K562 (cell line): Measurements from ENCODE around the gene SLC7A5. TPM values are rescaled to one million over a fixed set of nuclear protein-coding genes. Genes with fewer than 3 reads are reported as not detected.
A peak's percentile ranks its signal among the peaks of the same experiment; 100 is the strongest.
"Not testable (repeated sequence)": the region's sequence is repeated elsewhere in the genome, so short reads cannot be mapped to it uniquely, and the experiment has no call there.

Experiments
- CTBP1 ChIP-seq: fragments of 450-650 bp; IDR thresholded peaks from 2 replicates; pipeline ENCODE4 v1.6.1; 2016; ENCODE audit warnings: borderline replicate concordance
- ELF1 ChIP-seq: fragments of 200-800 bp; sonication (Bioruptor generic); IDR thresholded peaks from 2 replicates; pipeline ENCODE4 v1.6.1; 2016; ENCODE audit warnings: missing genetic modification characterization, missing compliant biosample characterization
- KLF16 ChIP-seq: IDR thresholded peaks from 2 replicates; pipeline ENCODE4 v1.6.1; 2016; ENCODE audit warnings: antibody characterized with exemption
- RAD21 ChIP-seq, 2 experiments: fragments of 250-450 bp in 1 of 2; fragments of 450-650 bp in 1 of 2; sonication (Bioruptor Pico) in 1 of 2; formaldehyde crosslinking in 1 of 2; IDR thresholded peaks in 1 of 2; conservative IDR thresholded peaks in 1 of 2; 2 replicates each; pipeline versions ENCODE4 v1.4.0 to v1.8.0; 2020 to 2022; ENCODE audit warnings: mild to moderate bottlenecking in 2 of 2, moderate library complexity in 1 of 2
- RB1 ChIP-seq: fragments of 450-650 bp; IDR thresholded peaks from 2 replicates; pipeline ENCODE4 v1.6.1; 2017; ENCODE audit warnings: low read depth, mild to moderate bottlenecking
- RCOR1 ChIP-seq, 2 experiments: IDR thresholded peaks; 2 replicates each; pipeline ENCODE4 v1.6.1; 2012; ENCODE audit warnings: low read depth in 2 of 2, low read length in 2 of 2, borderline replicate concordance in 1 of 2, improper control_type of control experiment in 1 of 2
- ZBTB33 ChIP-seq: sonication (generic); formaldehyde crosslinking; IDR thresholded peaks from 2 replicates; pipeline ENCODE4 v1.8.1; 2023; ENCODE audit warnings: mild to moderate bottlenecking, missing genetic modification reagents
- ZNF134 ChIP-seq: fragments of 250-450 bp; sonication (Bioruptor Pico); conservative IDR thresholded peaks from 2 replicates; pipeline ENCODE4 v1.4.0; 2020
- polyA plus RNA-seq, 8 experiments: library from polyadenylated mRNA; depleted of rRNA in 4 of 8; stranded (reverse) in 5 of 8; unstranded in 3 of 8; fragments of >200 nt; fragmentation: Nextera tagmentation in 2 of 8; fragmentation: Illumina TruSeq in 1 of 8; extraction: Ambion mirVana in 2 of 8; extraction: Trizol in 1 of 8; gene quantifications; 2 replicates each; pipeline versions ENCODE4 v1.2.1 to v1.2.3, GENCODE V29; 2011 to 2014; ENCODE audit warnings: inconsistent platforms in 1 of 8, missing spikeins in 1 of 8
- total RNA-seq, 7 experiments: library from RNA; depleted of rRNA in 6 of 7; stranded (reverse); fragments of >200 nt in 6 of 7; fragmentation: Illumina TruSeq in 2 of 7; extraction: Trizol in 2 of 7; gene quantifications; 2 replicates each; pipeline versions ENCODE4 v1.2.1 to v1.2.3, GENCODE V29; 2011 to 2021; ENCODE audit warnings: low replicate concordance in 1 of 7
- TF ChIP-seq, protein P1 (sequence below), 2 experiments: fragments of 450-650 bp; formaldehyde crosslinking in 1 of 2; IDR thresholded peaks; 2 replicates each; pipeline versions ENCODE4 v1.4.0 to v1.6.1; 2014 to 2020; ENCODE audit warnings: mild to moderate bottlenecking in 2 of 2, borderline replicate concordance in 1 of 2, low read depth in 1 of 2
- TF ChIP-seq, protein P2 (sequence below): fragments of 450-650 bp; formaldehyde crosslinking; IDR thresholded peaks from 2 replicates; pipeline ENCODE4 v1.4.0; 2020; ENCODE audit warnings: mild to moderate bottlenecking, moderate library complexity
- TF ChIP-seq, protein P3 (sequence below): fragments of 450-650 bp; formaldehyde crosslinking; IDR thresholded peaks from 2 replicates; pipeline ENCODE4 v1.4.0; 2020; ENCODE audit warnings: mild to moderate bottlenecking, moderate library complexity

Gene SLC7A5
- total and polyA plus RNA-seq, 9 of the 15 experiments (the other 6 are each of a cell fraction or from before 2014, with no cell fraction given): 1.9 to 220 (median 18.6) TPM

- TF ChIP-seq, protein P1, sequence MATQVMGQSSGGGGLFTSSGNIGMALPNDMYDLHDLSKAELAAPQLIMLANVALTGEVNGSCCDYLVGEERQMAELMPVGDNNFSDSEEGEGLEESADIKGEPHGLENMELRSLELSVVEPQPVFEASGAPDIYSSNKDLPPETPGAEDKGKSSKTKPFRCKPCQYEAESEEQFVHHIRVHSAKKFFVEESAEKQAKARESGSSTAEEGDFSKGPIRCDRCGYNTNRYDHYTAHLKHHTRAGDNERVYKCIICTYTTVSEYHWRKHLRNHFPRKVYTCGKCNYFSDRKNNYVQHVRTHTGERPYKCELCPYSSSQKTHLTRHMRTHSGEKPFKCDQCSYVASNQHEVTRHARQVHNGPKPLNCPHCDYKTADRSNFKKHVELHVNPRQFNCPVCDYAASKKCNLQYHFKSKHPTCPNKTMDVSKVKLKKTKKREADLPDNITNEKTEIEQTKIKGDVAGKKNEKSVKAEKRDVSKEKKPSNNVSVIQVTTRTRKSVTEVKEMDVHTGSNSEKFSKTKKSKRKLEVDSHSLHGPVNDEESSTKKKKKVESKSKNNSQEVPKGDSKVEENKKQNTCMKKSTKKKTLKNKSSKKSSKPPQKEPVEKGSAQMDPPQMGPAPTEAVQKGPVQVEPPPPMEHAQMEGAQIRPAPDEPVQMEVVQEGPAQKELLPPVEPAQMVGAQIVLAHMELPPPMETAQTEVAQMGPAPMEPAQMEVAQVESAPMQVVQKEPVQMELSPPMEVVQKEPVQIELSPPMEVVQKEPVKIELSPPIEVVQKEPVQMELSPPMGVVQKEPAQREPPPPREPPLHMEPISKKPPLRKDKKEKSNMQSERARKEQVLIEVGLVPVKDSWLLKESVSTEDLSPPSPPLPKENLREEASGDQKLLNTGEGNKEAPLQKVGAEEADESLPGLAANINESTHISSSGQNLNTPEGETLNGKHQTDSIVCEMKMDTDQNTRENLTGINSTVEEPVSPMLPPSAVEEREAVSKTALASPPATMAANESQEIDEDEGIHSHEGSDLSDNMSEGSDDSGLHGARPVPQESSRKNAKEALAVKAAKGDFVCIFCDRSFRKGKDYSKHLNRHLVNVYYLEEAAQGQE (IDR thresholded peaks at IDR 0.05; ENCODE audit: borderline replicate concordance): peak; percentile 77; the same call in 1 of the 2 replicates
- TF ChIP-seq, protein P1 (CRISPR knock-in tag; IDR thresholded peaks at IDR 0.05; ENCODE audit: low read depth): not testable (repeated sequence)
- TF ChIP-seq, protein P2, sequence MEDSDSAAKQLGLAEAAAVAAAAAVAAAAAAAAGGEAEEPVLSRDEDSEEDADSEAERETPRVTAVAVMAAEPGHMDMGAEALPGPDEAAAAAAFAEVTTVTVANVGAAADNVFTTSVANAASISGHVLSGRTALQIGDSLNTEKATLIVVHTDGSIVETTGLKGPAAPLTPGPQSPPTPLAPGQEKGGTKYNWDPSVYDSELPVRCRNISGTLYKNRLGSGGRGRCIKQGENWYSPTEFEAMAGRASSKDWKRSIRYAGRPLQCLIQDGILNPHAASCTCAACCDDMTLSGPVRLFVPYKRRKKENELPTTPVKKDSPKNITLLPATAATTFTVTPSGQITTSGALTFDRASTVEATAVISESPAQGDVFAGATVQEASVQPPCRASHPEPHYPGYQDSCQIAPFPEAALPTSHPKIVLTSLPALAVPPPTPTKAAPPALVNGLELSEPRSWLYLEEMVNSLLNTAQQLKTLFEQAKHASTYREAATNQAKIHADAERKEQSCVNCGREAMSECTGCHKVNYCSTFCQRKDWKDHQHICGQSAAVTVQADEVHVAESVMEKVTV (CRISPR knock-in tag): peak; percentile 72
- peak in 1 of 2 experiments; percentile 76; a peak in 2 of 4 replicates for TF ChIP-seq RCOR1 (IDR thresholded peaks at IDR 0.05; ENCODE audit: borderline replicate concordance in 1 of 2, low read depth in 2 of 2, low read length in 2 of 2)
- TF ChIP-seq, protein P3, sequence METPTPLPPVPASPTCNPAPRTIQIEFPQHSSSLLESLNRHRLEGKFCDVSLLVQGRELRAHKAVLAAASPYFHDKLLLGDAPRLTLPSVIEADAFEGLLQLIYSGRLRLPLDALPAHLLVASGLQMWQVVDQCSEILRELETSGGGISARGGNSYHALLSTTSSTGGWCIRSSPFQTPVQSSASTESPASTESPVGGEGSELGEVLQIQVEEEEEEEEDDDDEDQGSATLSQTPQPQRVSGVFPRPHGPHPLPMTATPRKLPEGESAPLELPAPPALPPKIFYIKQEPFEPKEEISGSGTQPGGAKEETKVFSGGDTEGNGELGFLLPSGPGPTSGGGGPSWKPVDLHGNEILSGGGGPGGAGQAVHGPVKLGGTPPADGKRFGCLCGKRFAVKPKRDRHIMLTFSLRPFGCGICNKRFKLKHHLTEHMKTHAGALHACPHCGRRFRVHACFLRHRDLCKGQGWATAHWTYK (CRISPR knock-in tag): 0 out of 2 replicates have a peak, but pooled peaks have one; percentile 21
- TF ChIP-seq CTBP1: peak; percentile 81
- peak; percentile 74 to 96 for TF ChIP-seq RAD21 (CRISPR knock-in tag; conservative IDR thresholded peaks at IDR 0.05 in 1 of 2, IDR thresholded peaks at IDR 0.05 in 1 of 2)
- peak; percentile 46; the same call in 1 of the 2 replicates for TF ChIP-seq KLF16
- peak; percentile 52; the same call in 1 of the 2 replicates for TF ChIP-seq RB1
- peak; percentile 90 for TF ChIP-seq ZBTB33 (CRISPR knock-in tag)
- TF ChIP-seq ELF1 (tag): peak; percentile 16; the same call in 1 of the 2 replicates
- 0 out of 2 replicates have a peak, but pooled peaks have one; percentile 42 for TF ChIP-seq ZNF134 (CRISPR knock-in tag)
Observed at GRCh38 chr16:87909203-87909935, 40.1 kb upstream of the SLC7A5 start (continued).
